A549 (cell line): ENCODE data around the gene PRKD1. TPM values are rescaled to one million over a fixed set of nuclear protein-coding genes. Genes with fewer than 3 reads are reported as not detected.
"Not testable (repeated sequence)": the region's sequence is repeated elsewhere in the genome, so short reads cannot be mapped to it uniquely, and the experiment has no call there.

ENCODE experiments used
- ATAC-seq, 2 experiments: fragments of 200-7000 bp in 1 of 2; fragments of >200 bp in 1 of 2; cut with Nextera tagmentation in 1 of 2; cut with Tn5 transposase in 1 of 2; 3 replicates each; pipeline versions ENCODE4 v1.8.0 to v1.9.1; 2018 to 2020; ENCODE audit warnings: mild to moderate bottlenecking in 1 of 2, moderate library complexity in 1 of 2
- CTCF ChIA-PET: fragments of 300-600 bp; sonication (Branson Sonifier 250); formaldehyde crosslinking; extraction: SDS; loops from one replicate; lab custom pipeline; 2021; ENCODE audit warnings: antibody characterized with exemption, inconsistent platforms; lab: Yijun Ruan, JAX
- POLR2A ChIA-PET: fragments of 350-600 bp; formaldehyde crosslinking; extraction: SDS; loops from one replicate; lab custom pipeline; 2021; ENCODE audit warnings: antibody characterized with exemption, inconsistent platforms; lab: Yijun Ruan, JAX
- DNase-seq, 2 experiments: peaks; one replicate each; pipeline versions ENCODE4 v3.0.0 to v3.0.0-alpha.2; 2011 to 2016; ENCODE audit warnings: low read depth in 1 of 2, low spot score in 1 of 2
- FAIRE-seq: peaks from 2 replicates; lab custom pipeline; 2011; peaks lifted over from hg19 to GRCh38; lab: Jason Lieb, UNC
- H3K27ac ChIP-seq, 2 experiments: fragments of >200 bp; sonication (Bioruptor Twin); formaldehyde crosslinking; 3 replicates each; pipeline ENCODE4 v1.5.1; 2016 to 2017
- H3K4me1 ChIP-seq: fragments of >200 bp; sonication (Bioruptor Twin); formaldehyde crosslinking; 3 replicates; pipeline ENCODE4 v1.6.1; 2016
- H3K4me2 ChIP-seq: fragments of >200 bp; sonication (Bioruptor Twin); formaldehyde crosslinking; 3 replicates; pipeline ENCODE4 v1.6.1; 2016
- H3K4me3 ChIP-seq: fragments of >200 bp; sonication (Bioruptor Twin); formaldehyde crosslinking; 3 replicates; pipeline ENCODE4 v1.5.1; 2016
- H3K9me3 ChIP-seq: fragments of >200 bp; sonication (Bioruptor Twin); formaldehyde crosslinking; 3 replicates; pipeline ENCODE4 v1.6.1; 2016
- ATOH8 ChIP-seq: fragments of 250-450 bp; sonication (Bioruptor Pico); IDR thresholded peaks from 2 replicates; pipeline ENCODE4 v1.5.0; 2020; ENCODE audit warnings: low read depth, mild to moderate bottlenecking, moderate library complexity
- CBX8 ChIP-seq: fragments of 200-600 bp; sonication (generic); IDR thresholded peaks from 2 replicates; pipeline ENCODE4 v1.6.1; 2016
- FOSB ChIP-seq: fragments of 250-450 bp; sonication (Bioruptor Pico); IDR thresholded peaks from 2 replicates; pipeline ENCODE4 v1.5.0; 2020; ENCODE audit warnings: mild to moderate bottlenecking, moderate library complexity
- FOXS1 ChIP-seq: fragments of 250-450 bp; sonication (Bioruptor Pico); IDR thresholded peaks from 2 replicates; pipeline ENCODE4 v1.5.0; 2020; ENCODE audit warnings: mild to moderate bottlenecking, moderate library complexity
- HMGXB4 ChIP-seq: fragments of 250-450 bp; sonication (Bioruptor Pico); IDR thresholded peaks from 2 replicates; pipeline ENCODE4 v1.5.0; 2021; ENCODE audit warnings: mild to moderate bottlenecking, moderate library complexity, borderline replicate concordance
- HOXA7 ChIP-seq: fragments of 250-450 bp; sonication (Bioruptor Pico); IDR thresholded peaks from 2 replicates; pipeline ENCODE4 v1.5.0; 2020; ENCODE audit warnings: mild to moderate bottlenecking, moderate library complexity
- JUN ChIP-seq, 2 experiments: fragments of >200 bp; sonication (Bioruptor Twin); formaldehyde crosslinking; IDR thresholded peaks; 2 replicates in 1 of 2; 3 replicates in 1 of 2; pipeline ENCODE4 v1.6.1; 2016 to 2017
- JUNB ChIP-seq: fragments of >200 bp; sonication (Bioruptor Twin); formaldehyde crosslinking; IDR thresholded peaks from 2 replicates; pipeline ENCODE4 v1.6.1; 2016
- MAFK ChIP-seq: fragments of 450-650 bp; IDR thresholded peaks from 2 replicates; pipeline ENCODE4 v1.6.1; 2014; ENCODE audit not compliant: partially characterized antibody
- RNF2 ChIP-seq: fragments of 200-600 bp; sonication (generic); IDR thresholded peaks from 2 replicates; pipeline ENCODE4 v1.6.1; 2016; ENCODE audit warnings: low read depth, mild to moderate bottlenecking, antibody characterized with exemption, moderate library complexity, borderline replicate concordance
- TP53 ChIP-seq: fragments of 250-450 bp; sonication (Bioruptor Pico); IDR thresholded peaks from 2 replicates; pipeline ENCODE4 v1.5.0; 2021; ENCODE audit warnings: mild to moderate bottlenecking, moderate library complexity
- ZFP36 ChIP-seq: fragments of 450-650 bp; IDR thresholded peaks from 2 replicates; pipeline ENCODE4 v1.6.1; 2014; ENCODE audit warnings: borderline replicate concordance; ENCODE audit not compliant: partially characterized antibody
- ZSCAN20 ChIP-seq: fragments of 250-450 bp; sonication (Bioruptor Pico); IDR thresholded peaks from 2 replicates; pipeline ENCODE4 v1.8.0; 2022; ENCODE audit warnings: mild to moderate bottlenecking, moderate library complexity
- WGBS: methylation state at CpG from one replicate; pipeline ENCODE4 v1.1.6; 2017; ENCODE audit errors: missing lambda C conversion rate; 5-methylcytosine and 5-hydroxymethylcytosine counted together
- polyA plus RNA-seq, 4 experiments: library from polyadenylated mRNA; depleted of rRNA in 3 of 4; stranded (reverse); fragments of >200 nt; fragmentation: RNase III in 1 of 4; extraction: RNeasy Plus Mini Kit Qiagen cat#74134 plus additional on column Dnase treatment in 1 of 4; gene quantifications; 2 replicates in 3 of 4; 3 replicates in 1 of 4; pipeline ENCODE4 v1.2.3, GENCODE V29; 2011 to 2017
- TF ChIP-seq, protein P1 (sequence below): IDR thresholded peaks from 2 replicates; pipeline ENCODE4 v1.6.1; 2012

The PRKD1 gene
- polyA plus RNA-seq, 2 of the 4 experiments (the other 2 are of a cell fraction), result 3.0 to 7.8 TPM

DNA sequence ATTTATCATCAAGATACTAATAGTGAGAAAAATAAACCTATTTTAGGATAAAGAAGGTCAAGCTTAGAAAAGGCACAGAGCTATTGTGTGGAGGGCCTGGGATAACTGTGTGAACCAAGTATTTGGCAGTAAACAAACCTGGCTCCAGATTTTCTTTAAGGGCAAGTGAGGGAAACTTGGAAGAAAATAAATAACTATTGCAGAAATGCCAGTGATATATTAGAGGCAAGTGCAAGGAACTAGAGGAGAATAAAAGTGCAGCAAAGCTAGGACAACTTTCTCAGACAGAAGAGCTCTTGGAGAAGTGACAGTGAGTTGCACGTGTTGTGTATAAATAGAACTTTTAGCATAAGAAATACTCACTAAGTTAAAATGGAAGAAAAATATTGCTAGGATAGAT is 83.7 kb downstream of the PRKD1 start:
- no peak for TF ChIP-seq RNF2
- no peak for TF ChIP-seq FOXS1 (CRISPR knock-in tag)
- TF ChIP-seq HOXA7 (CRISPR knock-in tag), result no peak
- no peak for TF ChIP-seq FOSB (CRISPR knock-in tag)
- no peak for TF ChIP-seq HMGXB4 (CRISPR knock-in tag)
- TF ChIP-seq, all 56 proteins: peak for 0
- ATAC-seq (no peak), FAIRE-seq (no peak), DNase-seq (no peak)
- CTCF ChIA-PET, result no interaction called here
- Histone ChIP-seq H3K27ac (no peak overlapping the region), H3K4me3 (no peak overlapping the region), H3K9me3 (peaks cover 30% of the 10 kb centered on the region), H3K4me1 (no peaks in the 10 kb centered on the region), H3K4me2 (no peak overlapping the region)
- POLR2A ChIA-PET, result no interaction called here
- WGBS, result 36% methylated on average over 1 of the region's 1 CpG

DNA sequence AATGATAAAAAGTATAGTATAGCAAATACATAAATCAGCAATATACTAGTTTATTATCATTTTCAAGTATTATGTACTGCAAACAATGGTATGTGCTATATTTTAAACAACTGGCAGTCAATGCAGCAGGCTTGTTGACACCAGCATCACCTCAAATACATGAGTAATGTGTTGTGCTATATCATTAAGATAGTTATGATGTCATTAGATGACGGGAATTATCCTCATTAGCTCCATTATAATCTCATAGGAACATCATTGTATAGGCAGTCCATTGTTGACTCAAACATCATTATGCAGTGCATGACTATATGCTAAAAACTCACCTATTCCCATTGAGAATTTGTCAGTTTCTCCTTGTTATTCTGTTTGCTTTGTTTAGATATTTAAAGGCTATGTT is 85.4 kb downstream of the PRKD1 start:
- Histone ChIP-seq H3K4me3 (no peak overlapping the region), H3K4me1 (no peaks in the 10 kb centered on the region), H3K27ac (no peak overlapping the region)
- CTCF ChIA-PET, result no interaction called here
- TF ChIP-seq MAFK, result no peak
- no peak for TF ChIP-seq ZSCAN20 (CRISPR knock-in tag)
- TF ChIP-seq, protein P1, sequence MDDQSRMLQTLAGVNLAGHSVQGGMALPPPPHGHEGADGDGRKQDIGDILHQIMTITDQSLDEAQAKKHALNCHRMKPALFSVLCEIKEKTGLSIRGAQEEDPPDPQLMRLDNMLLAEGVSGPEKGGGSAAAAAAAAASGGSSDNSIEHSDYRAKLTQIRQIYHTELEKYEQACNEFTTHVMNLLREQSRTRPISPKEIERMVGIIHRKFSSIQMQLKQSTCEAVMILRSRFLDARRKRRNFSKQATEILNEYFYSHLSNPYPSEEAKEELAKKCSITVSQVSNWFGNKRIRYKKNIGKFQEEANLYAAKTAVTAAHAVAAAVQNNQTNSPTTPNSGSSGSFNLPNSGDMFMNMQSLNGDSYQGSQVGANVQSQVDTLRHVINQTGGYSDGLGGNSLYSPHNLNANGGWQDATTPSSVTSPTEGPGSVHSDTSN, result no peak
- no peak for TF ChIP-seq JUNB
- no peak for TF ChIP-seq ATOH8 (CRISPR knock-in tag)
- TF ChIP-seq, all 56 proteins: peak for 0
- DNase-seq (no peak), FAIRE-seq (no peak), ATAC-seq (no peak)
- Histone ChIP-seq H3K4me2 (no peak overlapping the region), H3K9me3 (peaks cover 36% of the 10 kb centered on the region)
- WGBS, result 0% methylated on average over 1 of the region's 1 CpG
- POLR2A ChIA-PET, result no interaction called here

DNA sequence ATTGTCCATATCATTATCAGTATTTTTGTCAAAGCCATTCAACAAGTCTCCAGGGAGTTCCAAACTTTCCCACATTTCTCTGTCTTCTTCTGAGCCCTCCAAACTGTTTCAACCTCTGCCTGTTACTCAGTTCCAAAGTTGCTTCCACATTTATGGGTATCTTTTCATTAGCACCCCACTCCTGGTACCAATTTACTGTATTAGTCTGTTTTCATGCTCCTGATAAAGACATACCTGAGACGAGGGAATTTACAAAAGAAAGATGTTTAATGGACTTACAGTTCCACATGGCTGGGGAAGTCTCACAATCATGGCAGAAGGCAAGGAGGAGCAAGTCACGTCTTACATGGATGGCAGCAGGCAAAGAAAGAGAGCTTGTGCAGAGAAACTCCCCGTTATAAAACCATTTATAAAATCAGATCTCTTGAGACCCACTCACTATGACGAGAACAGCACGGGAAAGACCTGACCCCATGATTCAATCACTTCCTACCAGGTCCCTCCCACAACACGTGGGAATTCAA is 87.2 kb downstream of the PRKD1 start:
- ATAC-seq, DNase-seq, H3K27ac ChIP-seq, POLR2A ChIA-PET, FAIRE-seq, H3K4me2 ChIP-seq, H3K4me1 ChIP-seq, CTCF ChIA-PET, H3K4me3 ChIP-seq: not testable (repeated sequence)
- WGBS, result 12% methylated on average over 6 of the region's 6 CpGs
- H3K9me3 ChIP-seq, result peaks cover 36% of the 10 kb centered on the region

GRCh38 chr14:29839691-29840090 is 88.0 kb downstream of the PRKD1 start:
- POLR2A ChIA-PET, result not testable (repeated sequence)
- TF ChIP-seq ZFP36, result peak; percentile 95
- TF ChIP-seq, all 56 proteins: peak for 1; not testable (repeated sequence) for 55
- WGBS, result 0% methylated on average over 1 of the region's 1 CpG
- H3K4me1 ChIP-seq, DNase-seq, CTCF ChIA-PET, H3K4me3 ChIP-seq, H3K27ac ChIP-seq, ATAC-seq, H3K4me2 ChIP-seq, FAIRE-seq: not testable (repeated sequence)
- peaks cover 36% of the 10 kb centered on the region for H3K9me3 ChIP-seq

DNA sequence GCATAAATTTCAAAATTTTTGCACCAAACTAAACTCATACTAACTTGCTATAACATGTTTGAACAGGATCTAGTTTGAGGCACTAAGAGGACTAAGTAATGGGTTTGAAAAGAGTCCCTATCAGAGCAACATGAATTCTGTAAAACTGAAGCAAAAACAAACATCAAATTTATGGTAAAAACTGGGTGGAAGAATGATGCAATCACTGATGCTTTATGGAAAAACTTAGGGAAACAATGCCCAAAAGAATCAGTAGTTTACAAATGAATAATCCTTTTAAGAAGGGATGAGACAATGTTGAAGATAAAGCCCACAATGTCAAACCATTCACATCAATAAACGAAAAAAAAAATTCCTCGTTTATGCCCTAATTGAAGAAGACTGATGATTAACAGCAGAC is 88.9 kb downstream of the PRKD1 start:
- ATAC-seq (no peak), FAIRE-seq (no peak), DNase-seq (no peak)
- Histone ChIP-seq H3K27ac (no peak overlapping the region), H3K4me2 (no peak overlapping the region), H3K9me3 (peaks cover 36% of the 10 kb centered on the region), H3K4me3 (no peak overlapping the region), H3K4me1 (no peaks in the 10 kb centered on the region)
- CTCF ChIA-PET, result no interaction called here
- POLR2A ChIA-PET, result no interaction called here
- TF ChIP-seq JUN (IDR thresholded peaks at IDR 0.05), result no peak
- no peak for TF ChIP-seq ZSCAN20 (CRISPR knock-in tag)
- TF ChIP-seq CBX8, result no peak
- no peak for TF ChIP-seq TP53 (CRISPR knock-in tag)
- WGBS, result 38% methylated on average over 2 of the region's 2 CpGs
